CD14-positive monocyte (primary cell): ENCODE measurements around the gene ZSCAN20. TPM values are rescaled to one million over a fixed set of nuclear protein-coding genes. Genes with fewer than 3 reads are reported as not detected.

Experiments
- DNase-seq, 3 donors: peaks; one replicate each; pipeline ENCODE4 v3.0.0-alpha.2; 2011 to 2022
- H2AFZ ChIP-seq: 2 replicates; pipeline ENCODE4 v1.6.0; 2012; ENCODE audit warnings: mild to moderate bottlenecking, low read depth, low read length, inconsistent platforms; ENCODE audit not compliant: insufficient read depth, poor library complexity, severe bottlenecking
- H3K27ac ChIP-seq, 2 donors: 1 replicate in 1 of 2; 2 replicates in 1 of 2; pipeline ENCODE4 v1.5.1; 2012 to 2013; ENCODE audit warnings: low read length in 2 of 2, control low read depth in 1 of 2, inconsistent platforms in 1 of 2, low read depth in 1 of 2, mild to moderate bottlenecking in 1 of 2
- H3K27me3 ChIP-seq, 2 donors: one replicate each; pipeline versions ENCODE4 v1.6.0 to v1.6.1; 2011 to 2013; ENCODE audit warnings: low read length in 2 of 2; ENCODE audit not compliant: control insufficient read depth in 2 of 2, insufficient read depth in 2 of 2
- H3K36me3 ChIP-seq, 2 donors: replicated peaks in 1 of 2; 1 replicate in 1 of 2; 2 replicates in 1 of 2; pipeline versions ENCODE4 v1.5.1 to v1.6.1; 2012 to 2013; ENCODE audit warnings: low read length in 2 of 2, control low read depth in 1 of 2, inconsistent platforms in 1 of 2, mild to moderate bottlenecking in 1 of 2; ENCODE audit not compliant: insufficient read depth in 2 of 2, control insufficient read depth in 1 of 2
- H3K4me1 ChIP-seq, 2 donors: 1 replicate in 1 of 2; 2 replicates in 1 of 2; pipeline versions ENCODE4 v1.5.1 to v1.6.1; 2012 to 2013; ENCODE audit warnings: low read length in 2 of 2, control low read depth in 1 of 2, inconsistent platforms in 1 of 2, mild to moderate bottlenecking in 1 of 2, moderate library complexity in 1 of 2; ENCODE audit not compliant: insufficient read depth in 2 of 2, control insufficient read depth in 1 of 2
- H3K4me2 ChIP-seq: replicated peaks from 2 replicates; pipeline ENCODE3; 2012; ENCODE audit warnings: low read length, moderate library complexity, mild to moderate bottlenecking; ENCODE audit not compliant: poor library complexity, severe bottlenecking; ENCODE audit errors: extremely low read depth
- H3K4me3 ChIP-seq, 3 experiments: fragments of 200-600 bp in 1 of 3; sonication (generic) in 1 of 3; replicated peaks in 1 of 3; 1 replicate in 2 of 3; 2 replicates in 1 of 3; pipeline ENCODE4 v1.5.1; 2011 to 2013; ENCODE audit warnings: low read length in 3 of 3, mild to moderate bottlenecking in 3 of 3, control low read depth in 2 of 3, low read depth in 2 of 3, inconsistent platforms in 1 of 3, moderate library complexity in 1 of 3
- H3K79me2 ChIP-seq: 2 replicates; pipeline ENCODE4 v1.6.0; 2012; ENCODE audit warnings: mild to moderate bottlenecking, control low read depth, inconsistent platforms, low read length, moderate library complexity; ENCODE audit not compliant: insufficient read depth
- H3K9ac ChIP-seq: 2 replicates; pipeline ENCODE4 v1.6.0; 2017; ENCODE audit warnings: low read length, mild to moderate bottlenecking; ENCODE audit not compliant: insufficient read depth, poor library complexity, severe bottlenecking
- H3K9me3 ChIP-seq, 2 donors: replicated peaks in 1 of 2; 1 replicate in 1 of 2; 2 replicates in 1 of 2; pipeline versions ENCODE4 v1.5.1 to v1.6.1; 2012 to 2013; ENCODE audit warnings: low read length in 2 of 2, control low read depth in 1 of 2; ENCODE audit not compliant: control insufficient read depth in 1 of 2, insufficient read depth in 1 of 2
- H4K20me1 ChIP-seq: 2 replicates; pipeline ENCODE4 v1.6.0; 2012; ENCODE audit warnings: mild to moderate bottlenecking, low read length, control low read depth, moderate library complexity; ENCODE audit not compliant: insufficient read depth
- H3K27ac Mint-ChIP-seq, 7 donors: one replicate each; pipeline ENCODE4 v1.8.0; 2020; ENCODE audit warnings: mild to moderate bottlenecking in 7 of 7, mixed read lengths in 7 of 7, moderate library complexity in 6 of 7, inconsistent platforms in 2 of 7
- H3K27me3 Mint-ChIP-seq, 3 donors: one replicate each; pipeline ENCODE4 v1.8.0; 2021 to 2022; ENCODE audit warnings: low read depth in 3 of 3, mild to moderate bottlenecking in 3 of 3, mixed read lengths in 3 of 3, moderate library complexity in 3 of 3, inconsistent platforms in 1 of 3
- H3K36me3 Mint-ChIP-seq, 2 donors: one replicate each; pipeline ENCODE4 v1.8.0; 2020; ENCODE audit warnings: mixed read lengths in 2 of 2, inconsistent platforms in 1 of 2, mild to moderate bottlenecking in 1 of 2
- H3K4me1 Mint-ChIP-seq: one replicate; pipeline ENCODE4 v1.8.0; 2020; ENCODE audit warnings: mild to moderate bottlenecking, mixed read lengths
- H3K4me3 Mint-ChIP-seq, 2 donors: one replicate each; pipeline ENCODE4 v1.8.0; 2020; ENCODE audit warnings: mild to moderate bottlenecking in 2 of 2, mixed read lengths in 2 of 2, moderate library complexity in 1 of 2
- H3K9me3 Mint-ChIP-seq, 7 donors: one replicate each; pipeline ENCODE4 v1.8.0; 2020 to 2022; ENCODE audit warnings: mixed read lengths in 7 of 7, mild to moderate bottlenecking in 6 of 7, moderate library complexity in 6 of 7, inconsistent platforms in 2 of 7
- WGBS: methylation state at CpG from one replicate; pipeline ENCODE4 v1.1.5; 2013; ENCODE audit warnings: missing lambda C conversion rate; ENCODE audit not compliant: insufficient coverage; 5-methylcytosine and 5-hydroxymethylcytosine counted together
- intact Hi-C, 2 donors: fragments of 100-400 bp; cut with micrococcal nuclease; formaldehyde crosslinking; loops; one replicate each; pipeline versions ENCODE4 v1.15.0 to v1.15.1; 2023
- polyA plus RNA-seq, 3 donors: library from polyadenylated mRNA; depleted of rRNA in 1 of 3; unstranded in 2 of 3; stranded (reverse) in 1 of 3; fragments of 300-500 nt in 2 of 3; fragments of >200 nt in 1 of 3; fragmentation: Illumina TruSeq in 2 of 3; gene quantifications; 1 replicate in 2 of 3; 2 replicates in 1 of 3; pipeline ENCODE4 v1.2.3, GENCODE V29; 2012 to 2021
- TF ChIP-seq, protein P1 (sequence below): fragments of 200-600 bp; IDR thresholded peaks from one replicate; pipeline ENCODE4 v1.8.0; 2022; ENCODE audit warnings: antibody characterized with exemption, mild to moderate bottlenecking

Gene ZSCAN20
- polyA plus RNA-seq, 3 donors: 0.29 to 0.51 (median 0.29) TPM

DNA sequence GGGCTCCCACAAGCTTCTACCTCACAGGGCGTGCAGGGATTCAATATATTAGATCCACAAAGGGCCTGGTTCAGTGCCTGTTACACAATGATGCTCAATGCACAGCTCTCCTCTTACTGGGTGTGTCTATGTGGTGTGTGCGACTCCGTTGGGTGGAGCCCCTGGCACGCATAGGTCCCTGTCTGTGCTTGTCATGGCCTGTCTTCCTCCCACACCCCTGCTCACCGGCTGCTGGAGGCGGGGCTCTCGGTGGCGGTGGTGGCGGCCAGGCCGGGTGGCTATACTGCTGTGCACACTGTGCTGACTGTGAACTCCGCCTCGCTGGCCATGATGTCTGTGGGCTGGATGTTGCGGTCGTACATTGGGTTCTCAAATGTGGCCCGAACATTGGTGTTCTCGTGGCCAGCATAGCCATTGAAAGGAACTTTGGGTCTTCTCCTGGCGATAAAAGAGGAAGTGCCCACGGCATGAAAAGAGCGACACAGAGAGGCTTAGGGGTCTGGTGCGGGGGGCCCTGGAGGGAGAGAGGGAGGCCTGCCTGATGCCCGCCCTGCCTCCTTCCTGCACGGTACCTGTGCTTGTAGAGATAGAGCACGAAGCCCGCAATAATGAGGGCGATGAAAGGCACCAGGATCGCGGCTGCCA lies 46.9 kb downstream of the ZSCAN20 start:
- H3K27me3 Mint-ChIP-seq: peaks cover 14 to 16% (median 15%) of the 10 kb centered on the region in 3 donors
- no peak overlapping the region for H3K27ac Mint-ChIP-seq
- H3K9ac ChIP-seq: no peak overlapping the region
- no peaks in the 10 kb centered on the region for H3K36me3 ChIP-seq
- no peak overlapping the region for H3K4me3 ChIP-seq
- H2AFZ ChIP-seq: no peak overlapping the region
- H3K27me3 ChIP-seq: no peaks in the 10 kb centered on the region
- no peaks in the 10 kb centered on the region for H3K4me1 Mint-ChIP-seq
- H3K4me3 Mint-ChIP-seq: no peak overlapping the region
- 80% methylated on average over 26 of the region's 27 CpGs for WGBS
- H3K9me3 ChIP-seq: no peaks in the 10 kb centered on the region
- H3K9me3 Mint-ChIP-seq: peaks cover 0 to 2% (median 0%) of the 10 kb centered on the region in 7 donors
- TF ChIP-seq, protein P1, sequence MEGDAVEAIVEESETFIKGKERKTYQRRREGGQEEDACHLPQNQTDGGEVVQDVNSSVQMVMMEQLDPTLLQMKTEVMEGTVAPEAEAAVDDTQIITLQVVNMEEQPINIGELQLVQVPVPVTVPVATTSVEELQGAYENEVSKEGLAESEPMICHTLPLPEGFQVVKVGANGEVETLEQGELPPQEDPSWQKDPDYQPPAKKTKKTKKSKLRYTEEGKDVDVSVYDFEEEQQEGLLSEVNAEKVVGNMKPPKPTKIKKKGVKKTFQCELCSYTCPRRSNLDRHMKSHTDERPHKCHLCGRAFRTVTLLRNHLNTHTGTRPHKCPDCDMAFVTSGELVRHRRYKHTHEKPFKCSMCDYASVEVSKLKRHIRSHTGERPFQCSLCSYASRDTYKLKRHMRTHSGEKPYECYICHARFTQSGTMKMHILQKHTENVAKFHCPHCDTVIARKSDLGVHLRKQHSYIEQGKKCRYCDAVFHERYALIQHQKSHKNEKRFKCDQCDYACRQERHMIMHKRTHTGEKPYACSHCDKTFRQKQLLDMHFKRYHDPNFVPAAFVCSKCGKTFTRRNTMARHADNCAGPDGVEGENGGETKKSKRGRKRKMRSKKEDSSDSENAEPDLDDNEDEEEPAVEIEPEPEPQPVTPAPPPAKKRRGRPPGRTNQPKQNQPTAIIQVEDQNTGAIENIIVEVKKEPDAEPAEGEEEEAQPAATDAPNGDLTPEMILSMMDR: no peak
- DNase-seq: no peak
- intact Hi-C loops: no loop called here
- no peak overlapping the region for H3K4me2 ChIP-seq
- H4K20me1 ChIP-seq: no peaks in the 10 kb centered on the region
- H3K36me3 Mint-ChIP-seq: no peaks in the 10 kb centered on the region
- H3K4me1 ChIP-seq: no peaks in the 10 kb centered on the region
- no peak overlapping the region for H3K27ac ChIP-seq
- no peaks in the 10 kb centered on the region for H3K79me2 ChIP-seq

DNA sequence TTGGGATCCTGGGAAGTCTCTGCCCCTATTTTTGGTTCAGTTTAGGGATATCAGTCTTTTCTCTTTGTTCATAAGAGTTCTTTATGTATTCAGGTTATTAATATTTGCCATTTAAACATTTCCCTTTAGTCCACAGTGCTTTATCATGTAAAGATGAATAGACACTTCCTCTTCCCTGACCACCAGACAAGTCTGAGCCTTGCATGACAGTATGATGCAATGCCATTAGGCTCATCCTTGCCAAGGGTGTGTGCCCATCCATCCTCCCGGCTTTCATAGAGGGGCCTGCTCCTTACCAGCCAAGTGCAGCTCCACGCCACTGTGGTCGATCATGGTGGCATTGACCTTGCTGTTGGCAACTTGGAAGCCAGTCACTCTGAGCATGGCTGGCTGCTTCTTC lies 52.1 kb downstream of the ZSCAN20 start:
- Histone ChIP-seq H3K36me3 (no peaks in the 10 kb centered on the region), H4K20me1 (no peaks in the 10 kb centered on the region), H3K27me3 (no peaks in the 10 kb centered on the region), H3K9me3 (peaks cover 0 to 5% of the 10 kb centered on the region in 2 donors), H3K4me3 (no peak overlapping the region), H3K27ac (no peak overlapping the region), H3K79me2 (no peaks in the 10 kb centered on the region), H2AFZ (no peak overlapping the region), H3K4me1 (no peaks in the 10 kb centered on the region), H3K4me2 (no peak overlapping the region), H3K9ac (no peak overlapping the region)
- TF ChIP-seq, protein P1: no peak
- H3K4me3 Mint-ChIP-seq: no peak overlapping the region
- no peak overlapping the region for H3K27ac Mint-ChIP-seq
- no peak for DNase-seq
- H3K27me3 Mint-ChIP-seq: peaks cover 9 to 25% (median 14%) of the 10 kb centered on the region in 3 donors
- intact Hi-C loops: no loop called here
- H3K4me1 Mint-ChIP-seq: no peaks in the 10 kb centered on the region
- H3K36me3 Mint-ChIP-seq: no peaks in the 10 kb centered on the region
- 65% methylated on average over 3 of the region's 3 CpGs for WGBS
- H3K9me3 Mint-ChIP-seq: peaks cover 2 to 10% (median 3%) of the 10 kb centered on the region in 7 donors
